ENCODE results near the gene BTG3. TPM values are rescaled to one million over a fixed set of nuclear protein-coding genes. Genes with fewer than 3 reads are reported as not detected.

BTG3 gene
- total RNA-seq, 1 experiment from 2014 or later, result 23.9 TPM

GRCh38 chr21:17609681-17610080 lies 3.0 kb downstream of the BTG3 start:
- H3K4me3 Mint-ChIP-seq, result no peak overlapping the region
- POLR2A ChIA-PET, result interaction anchor here (0.6 kb wide), 1 partner anchor 82 kb away, joined by 8 read pairs; no protein-coding TSS in a partner anchor
- H3K4me1 Mint-ChIP-seq, result peaks cover 26% of the 10 kb centered on the region
- DNase-seq (ENCODE audit: low spot score), result no peak
- peaks cover 6% of the 10 kb centered on the region for H3K9me3 Mint-ChIP-seq
- no peak for TF ChIP-seq GABPB1 (CRISPR knock-in tag; IDR thresholded peaks at IDR 0.05)
- no peak for TF ChIP-seq ZNF232 (CRISPR knock-in tag; IDR thresholded peaks at IDR 0.05)
- TF ChIP-seq HMGA2 (CRISPR knock-in tag; IDR thresholded peaks at IDR 0.05), result no peak
- TF ChIP-seq ZNF423 (CRISPR knock-in tag; IDR thresholded peaks at IDR 0.05), result no peak
- no peak for TF ChIP-seq ZBTB21 (CRISPR knock-in tag; IDR thresholded peaks at IDR 0.05; ENCODE audit: borderline replicate concordance)
- TF ChIP-seq SMAD3 (CRISPR knock-in tag; IDR thresholded peaks at IDR 0.05; ENCODE audit: borderline replicate concordance), result no peak
- peaks cover 14% of the 10 kb centered on the region for H3K27me3 Mint-ChIP-seq (ENCODE audit: low read depth)
- no peak overlapping the region for H3K27ac Mint-ChIP-seq
- no peak for ATAC-seq
- CTCF ChIA-PET, result no interaction called here
- H3K36me3 Mint-ChIP-seq, result peaks cover 40% of the 10 kb centered on the region

- ChIA-PET CTCF (no interaction called here), POLR2A (no interaction called here)
- Mint-ChIP-seq H3K4me3 (no peak overlapping the region), H3K36me3 (peaks cover 58% of the 10 kb centered on the region), H3K9me3 (peaks cover 6% of the 10 kb centered on the region), H3K4me1 (peaks cover 23% of the 10 kb centered on the region), H3K27me3 (ENCODE audit: low read depth) (no peaks in the 10 kb centered on the region), H3K27ac (peak overlapping the region; percentile 93)
- DNase-seq (ENCODE audit: low spot score), result no peak
- TF ChIP-seq ZNF671 (CRISPR knock-in tag; IDR thresholded peaks at IDR 0.05) (no peak), E2F5 (CRISPR knock-in tag; IDR thresholded peaks at IDR 0.05) (no peak), ZNF396 (CRISPR knock-in tag; IDR thresholded peaks at IDR 0.05; ENCODE audit: borderline replicate concordance) (no peak), MYBL2 (CRISPR knock-in tag; IDR thresholded peaks at IDR 0.05) (no peak), NR2C2 (CRISPR knock-in tag; IDR thresholded peaks at IDR 0.05) (no peak), E2F1 (CRISPR knock-in tag; IDR thresholded peaks at IDR 0.05) (no peak), CTCF (IDR thresholded peaks at IDR 0.05) (no peak), MXD4 (CRISPR knock-in tag; IDR thresholded peaks at IDR 0.05; ENCODE audit: borderline replicate concordance) (no peak), ZNF232 (CRISPR knock-in tag; IDR thresholded peaks at IDR 0.05) (no peak), MLX (CRISPR knock-in tag; IDR thresholded peaks at IDR 0.05) (no peak), MAX (CRISPR knock-in tag; IDR thresholded peaks at IDR 0.05) (no peak), GABPB1 (CRISPR knock-in tag; IDR thresholded peaks at IDR 0.05) (no peak)
- ATAC-seq, result no peak
Observed at GRCh38 chr21:17607684-17608083, 5.0 kb downstream of the BTG3 start.

GRCh38 chr21:17602874-17603273 lies 9.8 kb downstream of the BTG3 start:
- H3K9me3 Mint-ChIP-seq, result peaks cover 5% of the 10 kb centered on the region
- H3K36me3 Mint-ChIP-seq, result peaks cover 74% of the 10 kb centered on the region
- CTCF ChIA-PET, result interaction anchor here (0.8 kb wide), 1 partner anchor 17 kb away, joined by 3 read pairs; no protein-coding TSS in a partner anchor
- TF ChIP-seq ZNF281 (CRISPR knock-in tag; IDR thresholded peaks at IDR 0.05) (no peak), ATF2 (CRISPR knock-in tag; IDR thresholded peaks at IDR 0.05; ENCODE audit: borderline replicate concordance, low read depth) (no peak), HMGA2 (CRISPR knock-in tag; IDR thresholded peaks at IDR 0.05) (no peak), ZNF263 (CRISPR knock-in tag; IDR thresholded peaks at IDR 0.05; ENCODE audit: low read depth) (no peak), PRDM15 (CRISPR knock-in tag; IDR thresholded peaks at IDR 0.05) (no peak)

More at GRCh38 chr21:17602874-17603273, 9.8 kb downstream of the BTG3 start:
- Mint-ChIP-seq H3K27me3 (ENCODE audit: low read depth) (no peaks in the 10 kb centered on the region), H3K4me3 (no peak overlapping the region), H3K4me1 (peaks cover 1% of the 10 kb centered on the region; the same call in 1 of the 2 replicates), H3K27ac (no peak overlapping the region)
- POLR2A ChIA-PET, result interaction anchor here (0.6 kb wide), 1 partner anchor 277 kb away, joined by 4 read pairs; no protein-coding TSS in a partner anchor
- no peak for DNase-seq (ENCODE audit: low spot score)
- no peak for ATAC-seq

Data from WTC11 (cell line).